WTC11 (cell line): ENCODE data around the gene ZMYND15. TPM values are rescaled to one million over a fixed set of nuclear protein-coding genes. Genes with fewer than 3 reads are reported as not detected.
A peak's percentile ranks its signal among the peaks of the same experiment; 100 is the strongest.

Source experiments
- ATAC-seq: fragments of 200-7000 bp; cut with Tn5 transposase; 2 replicates; pipeline ENCODE4 v1.10.0; 2021; ENCODE audit warnings: mild to moderate bottlenecking, moderate library complexity
- CTCF ChIA-PET: fragments of 300-600 bp; sonication (Branson Sonifier 250); formaldehyde crosslinking; loops from one replicate; lab custom pipeline; 2021; ENCODE audit warnings: antibody characterized with exemption; lab: Charles Lee
- POLR2A ChIA-PET: fragments of 350-600 bp; sonication (Branson Sonifier 250); formaldehyde crosslinking; loops from one replicate; lab custom pipeline; 2021; ENCODE audit warnings: antibody characterized with exemption; lab: Charles Lee
- DNase-seq: peaks from one replicate; pipeline ENCODE4 v3.0.0; 2021; ENCODE audit warnings: low spot score
- H3K27ac Mint-ChIP-seq: 2 replicates; pipeline ENCODE4 v1.8.0; 2021; ENCODE audit warnings: mixed read lengths
- H3K27me3 Mint-ChIP-seq: 2 replicates; pipeline ENCODE4 v1.8.0; 2021; ENCODE audit warnings: low read depth, mild to moderate bottlenecking, moderate library complexity, mixed read lengths
- H3K36me3 Mint-ChIP-seq: 2 replicates; pipeline ENCODE4 v1.8.0; 2021; ENCODE audit warnings: mixed read lengths
- H3K4me1 Mint-ChIP-seq: 2 replicates; pipeline ENCODE4 v1.8.0; 2022; ENCODE audit warnings: mixed read lengths
- H3K4me3 Mint-ChIP-seq: 2 replicates; pipeline ENCODE4 v1.8.0; 2021; ENCODE audit warnings: mild to moderate bottlenecking, moderate library complexity, mixed read lengths
- H3K9me3 Mint-ChIP-seq: 2 replicates; pipeline ENCODE4 v1.8.0; 2021; ENCODE audit warnings: mixed read lengths
- CDX4 ChIP-seq: fragments of 250-450 bp; sonication (Bioruptor Pico); IDR thresholded peaks from 2 replicates; pipeline ENCODE4 v1.9.0; 2021; ENCODE audit warnings: moderate library complexity, mild to moderate bottlenecking, inconsistent platforms, borderline replicate concordance
- CTCF ChIP-seq: fragments of 200-600 bp; IDR thresholded peaks from 2 replicates; pipeline ENCODE4 v1.8.0; 2022; ENCODE audit warnings: antibody characterized with exemption
- EMX1 ChIP-seq: fragments of 250-450 bp; sonication (Bioruptor Pico); IDR thresholded peaks from 2 replicates; pipeline ENCODE4 v1.8.0; 2021; ENCODE audit warnings: mild to moderate bottlenecking
- ESRRA ChIP-seq: sonication (generic); formaldehyde crosslinking; IDR thresholded peaks from 2 replicates; pipeline ENCODE4 v1.8.1; 2022; ENCODE audit warnings: mild to moderate bottlenecking, missing genetic modification reagents, borderline replicate concordance
- FOXP1 ChIP-seq: sonication (generic); formaldehyde crosslinking; IDR thresholded peaks from 2 replicates; pipeline ENCODE4 v1.8.0; 2022; ENCODE audit warnings: missing genetic modification reagents, mild to moderate bottlenecking, moderate library complexity, borderline replicate concordance
- GABPB1 ChIP-seq: sonication (generic); formaldehyde crosslinking; IDR thresholded peaks from 2 replicates; pipeline ENCODE4 v1.8.1; 2023; ENCODE audit warnings: mild to moderate bottlenecking, missing genetic modification reagents
- HMGXB4 ChIP-seq: sonication (generic); formaldehyde crosslinking; IDR thresholded peaks from 2 replicates; pipeline ENCODE4 v1.8.1; 2023; ENCODE audit warnings: mild to moderate bottlenecking, moderate library complexity, missing genetic modification reagents
- JUN ChIP-seq: sonication (generic); formaldehyde crosslinking; IDR thresholded peaks from 2 replicates; pipeline ENCODE4 v1.8.0; 2023; ENCODE audit warnings: mild to moderate bottlenecking, missing genetic modification reagents
- KAT7 ChIP-seq: sonication (generic); formaldehyde crosslinking; IDR thresholded peaks from 2 replicates; pipeline ENCODE4 v1.8.1; 2023; ENCODE audit warnings: missing genetic modification reagents, mild to moderate bottlenecking, borderline replicate concordance
- MAX ChIP-seq: sonication (generic); formaldehyde crosslinking; IDR thresholded peaks from 2 replicates; pipeline ENCODE4 v1.8.0; 2022; ENCODE audit warnings: mild to moderate bottlenecking, missing genetic modification reagents
- MXD4 ChIP-seq: fragments of 250-450 bp; sonication (Bioruptor Pico); IDR thresholded peaks from 2 replicates; pipeline ENCODE4 v1.8.0; 2021; ENCODE audit warnings: mild to moderate bottlenecking, moderate library complexity, borderline replicate concordance
- MYBL2 ChIP-seq: sonication (generic); formaldehyde crosslinking; IDR thresholded peaks from 2 replicates; pipeline ENCODE4 v1.8.1; 2023; ENCODE audit warnings: mild to moderate bottlenecking, moderate library complexity, missing genetic modification reagents
- NFE2L1 ChIP-seq: sonication (generic); formaldehyde crosslinking; IDR thresholded peaks from 2 replicates; pipeline ENCODE4 v1.8.1; 2023; ENCODE audit warnings: missing genetic modification reagents
- NFYB ChIP-seq: sonication (generic); formaldehyde crosslinking; conservative IDR thresholded peaks from 2 replicates; pipeline ENCODE4 v1.8.0; 2022; ENCODE audit warnings: low read depth, missing genetic modification reagents
- RORB ChIP-seq: fragments of 250-450 bp; sonication (Bioruptor Pico); IDR thresholded peaks from 2 replicates; pipeline ENCODE4 v1.9.0; 2021; ENCODE audit warnings: mild to moderate bottlenecking
- SMAD3 ChIP-seq: sonication (generic); formaldehyde crosslinking; IDR thresholded peaks from 2 replicates; pipeline ENCODE4 v1.8.0; 2022; ENCODE audit warnings: missing genetic modification reagents, mild to moderate bottlenecking, borderline replicate concordance
- TEAD1 ChIP-seq: sonication (generic); formaldehyde crosslinking; IDR thresholded peaks from 2 replicates; pipeline ENCODE4 v1.8.0; 2022; ENCODE audit warnings: mild to moderate bottlenecking, missing genetic modification reagents
- ZMAT4 ChIP-seq: fragments of 250-450 bp; sonication (Bioruptor Pico); IDR thresholded peaks from 2 replicates; pipeline ENCODE4 v1.9.0; 2021; ENCODE audit warnings: mild to moderate bottlenecking
- ZNF121 ChIP-seq: sonication (generic); formaldehyde crosslinking; IDR thresholded peaks from 2 replicates; pipeline ENCODE4 v1.8.0; 2023; ENCODE audit warnings: missing genetic modification reagents
- ZNF281 ChIP-seq: sonication (generic); formaldehyde crosslinking; IDR thresholded peaks from 2 replicates; pipeline ENCODE4 v1.8.0; 2023; ENCODE audit warnings: mild to moderate bottlenecking, missing genetic modification reagents
- ZNF671 ChIP-seq: fragments of 250-450 bp; sonication (Bioruptor Pico); IDR thresholded peaks from 2 replicates; pipeline ENCODE4 v1.8.0; 2021; ENCODE audit warnings: mild to moderate bottlenecking
- total RNA-seq: library from RNA; stranded (reverse); gene quantifications from 3 replicates; pipeline ENCODE4 v1.2.3, GENCODE V29; 2021

Gene ZMYND15
- total RNA-seq, 1 experiment from 2014 or later: 0.63 TPM

- H3K4me3 Mint-ChIP-seq: peak within 1 kb of the TSS; percentile 80
- ATAC-seq (peak; percentile 17), DNase-seq (peak; percentile 34)
- no peak for TF ChIP-seq TEAD1
- TF ChIP-seq MAX (CRISPR knock-in tag): 0 out of 2 replicates have a peak, but pooled peaks have one; percentile 6
- no peak for TF ChIP-seq ZNF671 (CRISPR knock-in tag)
- TF ChIP-seq SMAD3 (CRISPR knock-in tag): no peak
- peak; percentile 24; the same call in 1 of the 2 replicates for TF ChIP-seq GABPB1
- no peak for TF ChIP-seq NFYB (CRISPR knock-in tag)
- no peak for TF ChIP-seq CTCF
- ChIA-PET CTCF (interaction anchor here (0.7 to 3.2 kb wide), 26 partner anchors 9 to 286 kb away, joined by 3 to 27 read pairs (median 5); partner anchors contain the start of genes ARRB2, C17orf107, MED11 and PLD2), POLR2A (no interaction called here)
- H3K27me3 Mint-ChIP-seq: peaks cover 55% of the 10 kb centered on the region
- no peak within 1 kb of the TSS for H3K27ac Mint-ChIP-seq
- no peaks in the 10 kb centered on the region for H3K36me3 Mint-ChIP-seq
- H3K4me1 Mint-ChIP-seq: peaks cover 33% of the 10 kb centered on the region
- no peaks in the 10 kb centered on the region for H3K9me3 Mint-ChIP-seq
These were observed 49.4 kb downstream of the ZMYND15 start, which contains the start of gene GLTPD2 for GRCh38 chr17:4788807-4789700. Gene GLTPD2 (plus strand): TSS chr17:4788964. CDS start chr17:4789012, 48 bp downstream.

- ATAC-seq (peak; percentile 28; the same call in 1 of the 2 replicates), DNase-seq (no peak)
- Mint-ChIP-seq H3K27ac (no peak overlapping the region), H3K4me3 (peak overlapping the region; percentile 80), H3K9me3 (no peaks in the 10 kb centered on the region), H3K4me1 (peaks cover 33% of the 10 kb centered on the region), H3K36me3 (no peaks in the 10 kb centered on the region), H3K27me3 (peaks cover 55% of the 10 kb centered on the region)
- ChIA-PET POLR2A (interaction anchor here (1.9 kb wide), 1 partner anchor 17 kb away, joined by 12 read pairs; the partner anchor contains the start of gene PLD2), CTCF (interaction anchor here (0.6 to 3.2 kb wide), 21 partner anchors 10 to 151 kb away, joined by 3 to 27 read pairs (median 6); partner anchors contain the start of genes ARRB2, C17orf107, MED11 and PLD2)
- TF ChIP-seq MAX (CRISPR knock-in tag) (0 out of 2 replicates have a peak, but pooled peaks have one; percentile 43), EMX1 (no peak)
These were observed 50.0 kb downstream of the ZMYND15 start for GRCh38 chr17:4789701-4789950.

GRCh38 chr17:4789951-4790704 is 50.5 kb downstream of the ZMYND15 start:
- POLR2A ChIA-PET: interaction anchor here (0.9 to 1.9 kb wide), 2 partner anchors 16 to 69 kb away, joined by 3 to 12 read pairs; partner anchors contain the start of gene PLD2
- Mint-ChIP-seq H3K27ac (no peak overlapping the region), H3K27me3 (peaks cover 55% of the 10 kb centered on the region), H3K36me3 (no peaks in the 10 kb centered on the region), H3K9me3 (no peaks in the 10 kb centered on the region), H3K4me1 (peaks cover 33% of the 10 kb centered on the region), H3K4me3 (peak overlapping the region; percentile 80)
- DNase-seq (peak; percentile 71), ATAC-seq (peak; percentile 65)
- CTCF ChIA-PET: interaction anchor here (0.6 to 3.2 kb wide), 32 partner anchors 9 to 150 kb away, joined by 3 to 27 read pairs (median 4); partner anchors contain the start of genes ARRB2, C17orf107, MED11 and PLD2
- no peak for TF ChIP-seq CDX4 (CRISPR knock-in tag)
- no peak for TF ChIP-seq JUN (CRISPR knock-in tag)
- 0 out of 2 replicates have a peak, but pooled peaks have one; percentile 20 for TF ChIP-seq NFE2L1
- TF ChIP-seq MYBL2 (CRISPR knock-in tag): peak; percentile 58; the same call in 1 of the 2 replicates
- no peak for TF ChIP-seq KAT7 (CRISPR knock-in tag)
- no peak for TF ChIP-seq ZNF121 (CRISPR knock-in tag)
- peak; percentile 61; the same call in 1 of the 2 replicates for TF ChIP-seq FOXP1
- no peak for TF ChIP-seq ZNF281
- no peak for TF ChIP-seq ZMAT4 (CRISPR knock-in tag)
- TF ChIP-seq MXD4 (CRISPR knock-in tag): no peak
- peak; percentile 100 for TF ChIP-seq HMGXB4 (CRISPR knock-in tag)
- peak; percentile 65; the same call in 1 of the 2 replicates for TF ChIP-seq ESRRA (CRISPR knock-in tag)
- no peak for TF ChIP-seq RORB (CRISPR knock-in tag)
